ENCODE results near the gene STARD8.

DNA sequence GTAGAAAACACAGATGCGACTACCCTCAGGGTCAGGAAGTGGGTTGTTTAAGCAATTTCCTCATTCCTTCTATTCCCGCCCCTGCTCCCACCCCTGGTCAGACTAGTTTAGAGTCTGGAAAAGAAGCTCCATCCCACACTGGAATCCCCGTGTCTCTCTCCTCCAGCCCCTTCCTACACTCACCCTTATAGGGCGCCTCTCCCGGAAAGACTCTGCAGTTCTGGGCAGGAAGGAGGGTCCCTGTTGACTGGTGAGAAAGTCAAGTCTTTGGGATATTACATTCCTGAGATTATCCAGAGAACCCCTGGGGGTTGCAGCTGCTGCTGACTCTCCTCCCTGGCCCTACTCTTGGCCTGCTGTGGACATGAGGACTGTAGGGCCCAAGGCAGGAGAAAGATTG is 11.9 kb downstream of the STARD8 start:
- TF ChIP-seq EZH2 (IDR thresholded peaks at IDR 0.05; ENCODE audit: borderline replicate concordance, insufficient read depth, low read length, poor library complexity, severe bottlenecking): no peak
- TF ChIP-seq, protein P1, sequence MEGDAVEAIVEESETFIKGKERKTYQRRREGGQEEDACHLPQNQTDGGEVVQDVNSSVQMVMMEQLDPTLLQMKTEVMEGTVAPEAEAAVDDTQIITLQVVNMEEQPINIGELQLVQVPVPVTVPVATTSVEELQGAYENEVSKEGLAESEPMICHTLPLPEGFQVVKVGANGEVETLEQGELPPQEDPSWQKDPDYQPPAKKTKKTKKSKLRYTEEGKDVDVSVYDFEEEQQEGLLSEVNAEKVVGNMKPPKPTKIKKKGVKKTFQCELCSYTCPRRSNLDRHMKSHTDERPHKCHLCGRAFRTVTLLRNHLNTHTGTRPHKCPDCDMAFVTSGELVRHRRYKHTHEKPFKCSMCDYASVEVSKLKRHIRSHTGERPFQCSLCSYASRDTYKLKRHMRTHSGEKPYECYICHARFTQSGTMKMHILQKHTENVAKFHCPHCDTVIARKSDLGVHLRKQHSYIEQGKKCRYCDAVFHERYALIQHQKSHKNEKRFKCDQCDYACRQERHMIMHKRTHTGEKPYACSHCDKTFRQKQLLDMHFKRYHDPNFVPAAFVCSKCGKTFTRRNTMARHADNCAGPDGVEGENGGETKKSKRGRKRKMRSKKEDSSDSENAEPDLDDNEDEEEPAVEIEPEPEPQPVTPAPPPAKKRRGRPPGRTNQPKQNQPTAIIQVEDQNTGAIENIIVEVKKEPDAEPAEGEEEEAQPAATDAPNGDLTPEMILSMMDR (IDR thresholded peaks at IDR 0.05; ENCODE audit: poor library complexity, severe bottlenecking): no peak
- TF ChIP-seq, protein P2, sequence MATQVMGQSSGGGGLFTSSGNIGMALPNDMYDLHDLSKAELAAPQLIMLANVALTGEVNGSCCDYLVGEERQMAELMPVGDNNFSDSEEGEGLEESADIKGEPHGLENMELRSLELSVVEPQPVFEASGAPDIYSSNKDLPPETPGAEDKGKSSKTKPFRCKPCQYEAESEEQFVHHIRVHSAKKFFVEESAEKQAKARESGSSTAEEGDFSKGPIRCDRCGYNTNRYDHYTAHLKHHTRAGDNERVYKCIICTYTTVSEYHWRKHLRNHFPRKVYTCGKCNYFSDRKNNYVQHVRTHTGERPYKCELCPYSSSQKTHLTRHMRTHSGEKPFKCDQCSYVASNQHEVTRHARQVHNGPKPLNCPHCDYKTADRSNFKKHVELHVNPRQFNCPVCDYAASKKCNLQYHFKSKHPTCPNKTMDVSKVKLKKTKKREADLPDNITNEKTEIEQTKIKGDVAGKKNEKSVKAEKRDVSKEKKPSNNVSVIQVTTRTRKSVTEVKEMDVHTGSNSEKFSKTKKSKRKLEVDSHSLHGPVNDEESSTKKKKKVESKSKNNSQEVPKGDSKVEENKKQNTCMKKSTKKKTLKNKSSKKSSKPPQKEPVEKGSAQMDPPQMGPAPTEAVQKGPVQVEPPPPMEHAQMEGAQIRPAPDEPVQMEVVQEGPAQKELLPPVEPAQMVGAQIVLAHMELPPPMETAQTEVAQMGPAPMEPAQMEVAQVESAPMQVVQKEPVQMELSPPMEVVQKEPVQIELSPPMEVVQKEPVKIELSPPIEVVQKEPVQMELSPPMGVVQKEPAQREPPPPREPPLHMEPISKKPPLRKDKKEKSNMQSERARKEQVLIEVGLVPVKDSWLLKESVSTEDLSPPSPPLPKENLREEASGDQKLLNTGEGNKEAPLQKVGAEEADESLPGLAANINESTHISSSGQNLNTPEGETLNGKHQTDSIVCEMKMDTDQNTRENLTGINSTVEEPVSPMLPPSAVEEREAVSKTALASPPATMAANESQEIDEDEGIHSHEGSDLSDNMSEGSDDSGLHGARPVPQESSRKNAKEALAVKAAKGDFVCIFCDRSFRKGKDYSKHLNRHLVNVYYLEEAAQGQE (IDR thresholded peaks at IDR 0.05; ENCODE audit: borderline replicate concordance): no peak
- TF ChIP-seq MXI1 (conservative IDR thresholded peaks at IDR 0.05; ENCODE audit: poor library complexity, severe bottlenecking): no peak
- TF ChIP-seq POLR2AphosphoS5 (IDR thresholded peaks at IDR 0.05): no peak
